Vagina (tissue), 2 donors: ENCODE results near the gene LCOR.

ENCODE experiments used
- POLR2AphosphoS5 ChIP-seq, 2 donors: sonication (generic); formaldehyde crosslinking; IDR thresholded peaks; one replicate each; pipeline ENCODE4 v1.9.0; 2017; ENCODE audit warnings: antibody characterized with exemption in 2 of 2, mild to moderate bottlenecking in 2 of 2, low read depth in 1 of 2; ENCODE audit not compliant: insufficient read depth in 1 of 2
- TF ChIP-seq, protein P1 (sequence below), 3 experiments: fragments of 450-650 bp in 2 of 3; fragments of 200-600 bp in 1 of 3; sonication (generic) in 1 of 3; IDR thresholded peaks; one replicate each; pipeline ENCODE4 v1.5.1; 2017 to 2019; ENCODE audit warnings: antibody characterized with exemption in 3 of 3, mild to moderate bottlenecking in 2 of 3, moderate library complexity in 2 of 3

DNA sequence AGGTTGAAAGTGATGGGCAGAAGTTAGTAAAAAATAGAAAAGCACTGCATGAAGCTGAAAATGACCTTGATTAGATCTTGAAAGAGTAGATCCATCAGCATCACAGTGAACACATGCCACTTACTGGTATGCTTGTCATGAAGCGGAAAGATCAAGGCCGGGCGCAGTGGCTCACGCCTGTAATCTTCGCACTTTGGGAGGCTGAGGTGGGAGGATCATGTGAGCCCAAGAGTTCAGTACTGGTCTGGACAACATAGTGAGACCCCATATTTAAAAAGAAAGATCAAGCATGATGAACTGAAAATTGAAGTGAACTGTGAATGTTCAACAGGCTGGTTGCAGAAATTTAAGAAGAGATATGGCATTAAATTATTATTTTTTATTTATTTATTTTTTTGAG, 18.0 kb downstream of the LCOR start:
- no peak for TF ChIP-seq POLR2AphosphoS5 (IDR thresholded peaks at IDR 0.05; ENCODE audit: insufficient read depth in 1 of 2, low read depth in 1 of 2)
- TF ChIP-seq, protein P1, sequence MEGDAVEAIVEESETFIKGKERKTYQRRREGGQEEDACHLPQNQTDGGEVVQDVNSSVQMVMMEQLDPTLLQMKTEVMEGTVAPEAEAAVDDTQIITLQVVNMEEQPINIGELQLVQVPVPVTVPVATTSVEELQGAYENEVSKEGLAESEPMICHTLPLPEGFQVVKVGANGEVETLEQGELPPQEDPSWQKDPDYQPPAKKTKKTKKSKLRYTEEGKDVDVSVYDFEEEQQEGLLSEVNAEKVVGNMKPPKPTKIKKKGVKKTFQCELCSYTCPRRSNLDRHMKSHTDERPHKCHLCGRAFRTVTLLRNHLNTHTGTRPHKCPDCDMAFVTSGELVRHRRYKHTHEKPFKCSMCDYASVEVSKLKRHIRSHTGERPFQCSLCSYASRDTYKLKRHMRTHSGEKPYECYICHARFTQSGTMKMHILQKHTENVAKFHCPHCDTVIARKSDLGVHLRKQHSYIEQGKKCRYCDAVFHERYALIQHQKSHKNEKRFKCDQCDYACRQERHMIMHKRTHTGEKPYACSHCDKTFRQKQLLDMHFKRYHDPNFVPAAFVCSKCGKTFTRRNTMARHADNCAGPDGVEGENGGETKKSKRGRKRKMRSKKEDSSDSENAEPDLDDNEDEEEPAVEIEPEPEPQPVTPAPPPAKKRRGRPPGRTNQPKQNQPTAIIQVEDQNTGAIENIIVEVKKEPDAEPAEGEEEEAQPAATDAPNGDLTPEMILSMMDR (IDR thresholded peaks at IDR 0.05): no peak
